C4-2B (cell line): ENCODE results near the gene RBM38.
"Not testable (repeated sequence)": the region's sequence is repeated elsewhere in the genome, so short reads cannot be mapped to it uniquely, and the experiment has no call there.

Source experiments
- H3K27ac ChIP-seq: fragments of 450-650 bp; 2 replicates; pipeline ENCODE4 v1.5.1; 2017
- ZFX ChIP-seq: fragments of 450-650 bp; IDR thresholded peaks from 2 replicates; pipeline ENCODE4 v1.6.1; 2017
- TF ChIP-seq, protein P1 (sequence below): fragments of 450-650 bp; conservative IDR thresholded peaks from 2 replicates; pipeline ENCODE4 v1.5.1; 2017; ENCODE audit warnings: mild to moderate bottlenecking

RBM38 gene

DNA sequence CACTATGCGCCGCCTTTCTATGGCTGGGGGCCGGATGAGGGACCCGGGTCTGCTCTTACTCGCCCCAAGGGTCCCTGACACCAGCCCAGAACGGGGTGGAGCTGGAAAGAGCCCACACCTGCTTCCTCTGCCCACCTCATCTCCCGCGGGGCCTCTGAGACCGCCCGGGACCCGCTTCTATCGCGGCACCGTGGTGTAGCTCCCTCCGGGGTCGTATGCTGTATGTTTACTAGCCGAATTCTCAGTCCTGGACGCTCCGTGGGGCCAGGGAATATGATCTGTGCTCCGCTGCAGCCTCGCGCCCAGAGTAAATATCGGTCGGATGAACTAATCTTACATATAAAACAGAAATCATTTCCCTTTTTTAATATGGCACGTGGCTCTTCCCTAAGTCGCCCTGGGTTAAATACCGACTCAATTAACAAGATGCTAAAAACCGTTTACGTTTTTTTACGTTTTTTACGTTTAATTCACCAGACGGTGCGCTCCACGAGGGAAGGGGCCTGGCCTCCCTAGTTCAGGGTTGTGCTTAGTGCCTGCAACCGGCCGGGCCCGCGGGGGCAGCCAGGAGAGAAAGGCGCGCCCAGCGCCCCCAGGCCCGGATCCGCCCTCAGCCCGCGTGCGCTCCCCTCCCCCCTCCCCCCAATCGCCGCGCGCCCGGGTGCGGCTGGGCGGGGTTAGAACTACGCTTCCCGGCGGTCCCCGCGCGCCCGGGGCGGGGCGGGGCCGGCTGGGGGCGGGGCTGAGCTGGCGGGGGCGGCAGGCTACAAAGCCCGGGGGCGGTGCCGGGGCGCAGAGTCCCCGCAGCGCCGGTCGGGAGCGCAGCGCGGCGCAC lies at the start of gene RBM38:
TSS of gene RBM38 (plus strand) at position 793 of the 835 bp plus-strand sequence. CDS start 186 bp downstream, outside the sequence.
- H3K27ac ChIP-seq: peak within 1 kb of the TSS; percentile 75
- TF ChIP-seq, protein P1, sequence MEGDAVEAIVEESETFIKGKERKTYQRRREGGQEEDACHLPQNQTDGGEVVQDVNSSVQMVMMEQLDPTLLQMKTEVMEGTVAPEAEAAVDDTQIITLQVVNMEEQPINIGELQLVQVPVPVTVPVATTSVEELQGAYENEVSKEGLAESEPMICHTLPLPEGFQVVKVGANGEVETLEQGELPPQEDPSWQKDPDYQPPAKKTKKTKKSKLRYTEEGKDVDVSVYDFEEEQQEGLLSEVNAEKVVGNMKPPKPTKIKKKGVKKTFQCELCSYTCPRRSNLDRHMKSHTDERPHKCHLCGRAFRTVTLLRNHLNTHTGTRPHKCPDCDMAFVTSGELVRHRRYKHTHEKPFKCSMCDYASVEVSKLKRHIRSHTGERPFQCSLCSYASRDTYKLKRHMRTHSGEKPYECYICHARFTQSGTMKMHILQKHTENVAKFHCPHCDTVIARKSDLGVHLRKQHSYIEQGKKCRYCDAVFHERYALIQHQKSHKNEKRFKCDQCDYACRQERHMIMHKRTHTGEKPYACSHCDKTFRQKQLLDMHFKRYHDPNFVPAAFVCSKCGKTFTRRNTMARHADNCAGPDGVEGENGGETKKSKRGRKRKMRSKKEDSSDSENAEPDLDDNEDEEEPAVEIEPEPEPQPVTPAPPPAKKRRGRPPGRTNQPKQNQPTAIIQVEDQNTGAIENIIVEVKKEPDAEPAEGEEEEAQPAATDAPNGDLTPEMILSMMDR: no peak
- no peak for TF ChIP-seq ZFX

- no peak for TF ChIP-seq ZFX
- TF ChIP-seq, protein P1: no peak
- H3K27ac ChIP-seq: no peak overlapping the region
These were observed 49.5 kb upstream of the RBM38 start for GRCh38 chr20:57341663-57342062.

- H3K27ac ChIP-seq: no peak overlapping the region
- TF ChIP-seq, protein P1: no peak
- no peak for TF ChIP-seq ZFX
These were observed 48.4 kb upstream of the RBM38 start for GRCh38 chr20:57342829-57343228.

- H3K27ac ChIP-seq: no peak overlapping the region
- TF ChIP-seq ZFX: no peak
- TF ChIP-seq, protein P1: peak; percentile 90
These were observed 44.7 kb upstream of the RBM38 start for GRCh38 chr20:57346477-57346876.

DNA sequence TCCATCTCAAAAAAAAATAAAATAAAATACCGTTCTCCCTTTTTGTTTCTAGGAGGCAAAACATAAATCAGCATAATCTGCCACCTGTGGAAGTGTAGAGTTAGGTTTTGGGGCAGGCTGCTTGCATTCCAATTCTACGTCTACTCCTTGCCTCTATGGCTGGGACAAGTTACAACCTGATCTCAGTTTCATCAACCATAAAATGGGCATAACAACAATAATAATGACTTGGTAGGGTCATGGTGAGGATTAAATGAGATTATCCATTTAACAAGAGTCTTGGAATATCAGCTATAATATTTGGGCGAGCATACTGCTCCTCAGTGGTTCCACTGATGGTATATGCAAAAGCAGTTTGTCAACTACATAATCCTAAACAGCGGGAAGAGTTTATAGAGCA lies 43.8 kb upstream of the RBM38 start:
- no peak overlapping the region for H3K27ac ChIP-seq
- no peak for TF ChIP-seq ZFX

- H3K27ac ChIP-seq: not testable (repeated sequence)
These were observed 42.8 kb upstream of the RBM38 start for GRCh38 chr20:57348200-57348921.

DNA sequence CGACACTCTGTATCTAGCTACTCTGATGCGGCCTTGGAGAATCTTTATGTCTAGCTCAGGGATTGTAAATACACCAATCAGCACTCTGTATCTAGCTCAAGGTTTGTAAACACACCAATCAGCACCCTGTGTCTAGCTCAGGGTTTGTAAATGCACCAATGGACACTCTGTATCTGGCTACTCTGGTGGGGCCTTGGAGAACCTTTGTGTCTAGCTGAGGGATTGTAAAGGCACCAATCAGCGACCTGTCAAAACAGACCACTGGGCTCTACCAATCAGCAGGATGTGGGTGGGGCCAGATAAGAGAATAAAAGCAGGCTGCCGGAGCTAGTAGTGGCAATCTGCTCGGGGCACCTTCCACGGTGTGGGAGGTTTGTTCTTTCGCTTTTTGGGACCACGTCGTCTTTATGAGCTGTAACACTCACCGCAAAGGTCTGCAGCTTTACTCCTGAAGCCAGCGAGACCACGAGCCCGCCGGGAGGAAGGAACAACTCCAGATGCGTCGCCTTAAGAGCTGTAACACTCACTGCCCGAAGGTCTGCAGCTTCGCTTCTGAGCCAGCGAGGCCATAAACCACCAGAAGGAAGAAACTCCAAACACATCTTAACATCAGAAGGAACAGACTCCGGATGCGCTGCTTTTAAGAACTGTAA lies 42.1 kb upstream of the RBM38 start:
- not testable (repeated sequence) for H3K27ac ChIP-seq

DNA sequence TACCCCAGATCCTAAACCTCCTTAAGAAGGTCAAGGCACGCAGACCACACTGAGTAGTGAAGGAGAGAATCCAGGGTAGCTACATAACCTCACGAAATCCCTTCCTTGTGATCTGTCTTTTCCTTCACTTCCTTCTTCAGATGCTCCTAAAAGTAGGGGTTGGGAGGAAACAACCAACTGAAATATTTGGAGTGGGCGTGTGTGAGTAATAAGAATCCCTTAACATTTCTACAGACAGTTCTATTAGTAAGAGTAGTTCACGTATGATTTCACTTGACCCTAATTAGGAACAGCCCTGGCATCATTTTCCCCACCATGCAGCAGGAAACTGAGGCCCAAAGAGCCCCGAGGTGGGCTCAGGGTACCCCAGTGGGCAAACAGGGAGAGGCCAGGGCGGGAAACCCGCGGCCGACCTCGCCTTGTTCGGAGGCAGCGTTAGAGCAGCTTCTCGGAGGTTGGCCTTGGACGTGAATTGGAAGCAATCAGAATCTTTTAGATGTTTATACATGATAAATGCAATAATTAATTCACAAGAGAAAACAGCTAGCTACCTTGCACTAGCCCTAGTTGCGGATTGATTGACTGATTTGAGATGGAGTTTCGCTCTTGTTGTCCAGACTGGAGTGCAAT lies 41.0 kb upstream of the RBM38 start:
- TF ChIP-seq, protein P1: no peak
- no peak for TF ChIP-seq ZFX
- H3K27ac ChIP-seq: no peak overlapping the region

- peak overlapping the region; percentile 90 for H3K27ac ChIP-seq
These were observed 40.5 kb upstream of the RBM38 start for GRCh38 chr20:57350726-57351041.
